Inflammatory macrophage treated with lipopolysaccharide for 4 hours (primary cell): ENCODE results near the gene SPTSSB.

Source experiments
- DNase-seq: peaks from one replicate; pipeline ENCODE4 v3.0.0-alpha.2; 2020

SPTSSB gene

GRCh38 chr3:161390200-161390599, 18.9 kb upstream of the SPTSSB start:
- no peak for DNase-seq

GRCh38 chr3:161389445-161390035, 18.2 kb upstream of the SPTSSB start:
- peak; percentile 66 for DNase-seq

GRCh38 chr3:161388855-161389254, 17.5 kb upstream of the SPTSSB start:
- DNase-seq, result peak; percentile 88

- peak; percentile 62 for DNase-seq
Measured at GRCh38 chr3:161386991-161387770, 15.9 kb upstream of the SPTSSB start.

GRCh38 chr3:161372321-161373260, 1.3 kb upstream of the SPTSSB start:
- no peak for DNase-seq

- DNase-seq, result no peak
Measured at GRCh38 chr3:161369531-161369930, 1.8 kb downstream of the SPTSSB start.

GRCh38 chr3:161366094-161366493, 5.2 kb downstream of the SPTSSB start:
- no peak for DNase-seq

- no peak for DNase-seq
Measured at GRCh38 chr3:161358488-161358887, 12.8 kb downstream of the SPTSSB start.

GRCh38 chr3:161356287-161356686, 15.0 kb downstream of the SPTSSB start:
- DNase-seq, result no peak

GRCh38 chr3:161355508-161355907, 15.8 kb downstream of the SPTSSB start:
- DNase-seq, result no peak

GRCh38 chr3:161354554-161354953, 16.8 kb downstream of the SPTSSB start:
- no peak for DNase-seq

GRCh38 chr3:161351330-161351729, 20.0 kb downstream of the SPTSSB start:
- DNase-seq, result no peak

- DNase-seq, result no peak
Measured at GRCh38 chr3:161350916-161351315, 20.4 kb downstream of the SPTSSB start.

- DNase-seq, result peak; percentile 20
Measured at GRCh38 chr3:161349529-161350312, 21.6 kb downstream of the SPTSSB start.

GRCh38 chr3:161348796-161349400, 22.4 kb downstream of the SPTSSB start:
- DNase-seq, result no peak

- no peak for DNase-seq
Measured at GRCh38 chr3:161347726-161348125, 23.6 kb downstream of the SPTSSB start.

GRCh38 chr3:161345023-161345422, 26.3 kb downstream of the SPTSSB start:
- DNase-seq, result no peak

- DNase-seq, result no peak
Measured at GRCh38 chr3:161343986-161344385, 27.3 kb downstream of the SPTSSB start.

- DNase-seq, result no peak
Measured at GRCh38 chr3:161343540-161343939, 27.8 kb downstream of the SPTSSB start.

GRCh38 chr3:161342629-161343028, 28.7 kb downstream of the SPTSSB start:
- DNase-seq, result no peak

- no peak for DNase-seq
Measured at GRCh38 chr3:161339517-161340500, 31.5 kb downstream of the SPTSSB start.
